ENCODE measurements around the gene TTC8.
A peak's percentile ranks its signal among the peaks of the same experiment; 100 is the strongest.
"Not testable (repeated sequence)": the region's sequence is repeated elsewhere in the genome, so short reads cannot be mapped to it uniquely, and the experiment has no call there.

TTC8 gene

GRCh38 chr14:88824314-88825077, at the start of gene TTC8:
TSS of gene TTC8 (plus strand) at chr14:88824651. CDS start at chr14:88824708, 57 bp downstream.
- peak; percentile 73 for DNase-seq (ENCODE audit: low read depth)

- DNase-seq (ENCODE audit: low read depth): no peak
Observed at GRCh38 chr14:88775532-88775931, 48.9 kb upstream of the TTC8 start.

- no peak for DNase-seq (ENCODE audit: low read depth)
Observed at GRCh38 chr14:88785911-88786310, 38.5 kb upstream of the TTC8 start.

- DNase-seq (ENCODE audit: low read depth): no peak
Observed at GRCh38 chr14:88786715-88787114, 37.7 kb upstream of the TTC8 start.

- not testable (repeated sequence) for DNase-seq (ENCODE audit: low read depth)
Observed at GRCh38 chr14:88789573-88789972, 34.9 kb upstream of the TTC8 start.

GRCh38 chr14:88790501-88791251, 33.8 kb upstream of the TTC8 start:
- DNase-seq (ENCODE audit: low read depth): no peak

GRCh38 chr14:88791252-88791621, 33.2 kb upstream of the TTC8 start:
- no peak for DNase-seq (ENCODE audit: low read depth)

GRCh38 chr14:88791629-88792472, 32.6 kb upstream of the TTC8 start:
- no peak for DNase-seq (ENCODE audit: low read depth)

GRCh38 chr14:88792473-88793258, 31.8 kb upstream of the TTC8 start, which contains the start of gene EML5:
TSS of gene EML5 (minus strand) at chr14:88792953. CDS start at chr14:88792503, 450 bp downstream.
- peak; percentile 60 for DNase-seq (ENCODE audit: low read depth)

GRCh38 chr14:88793259-88793625, 31.2 kb upstream of the TTC8 start:
- DNase-seq (ENCODE audit: low read depth): no peak

GRCh38 chr14:88798156-88798555, 26.3 kb upstream of the TTC8 start:
- no peak for DNase-seq (ENCODE audit: low read depth)

- no peak for DNase-seq (ENCODE audit: low read depth)
Observed at GRCh38 chr14:88799522-88799921, 24.9 kb upstream of the TTC8 start.

- DNase-seq (ENCODE audit: low read depth): no peak
Observed at GRCh38 chr14:88802596-88802995, 21.9 kb upstream of the TTC8 start.

GRCh38 chr14:88804035-88804434, 20.4 kb upstream of the TTC8 start:
- DNase-seq (ENCODE audit: low read depth): no peak

GRCh38 chr14:88804477-88804876, 20.0 kb upstream of the TTC8 start:
- no peak for DNase-seq (ENCODE audit: low read depth)

- DNase-seq (ENCODE audit: low read depth): no peak
Observed at GRCh38 chr14:88808359-88808758, 16.1 kb upstream of the TTC8 start.

GRCh38 chr14:88815980-88816379, 8.5 kb upstream of the TTC8 start:
- no peak for DNase-seq (ENCODE audit: low read depth)

GRCh38 chr14:88818018-88818417, 6.4 kb upstream of the TTC8 start:
- no peak for DNase-seq (ENCODE audit: low read depth)

- DNase-seq (ENCODE audit: low read depth): not testable (repeated sequence)
Observed at GRCh38 chr14:88819674-88820073, 4.8 kb upstream of the TTC8 start.

GRCh38 chr14:88821378-88821777, 3.1 kb upstream of the TTC8 start:
- no peak for DNase-seq (ENCODE audit: low read depth)

GRCh38 chr14:88821888-88822287, 2.6 kb upstream of the TTC8 start:
- no peak for DNase-seq (ENCODE audit: low read depth)

- no peak for DNase-seq (ENCODE audit: low read depth)
Observed at GRCh38 chr14:88823968-88824313, 510 bp upstream of the TTC8 start.

Measured in activated gamma-delta T cell treated with anti-CD3 and anti-CD28 coated beads, Interleukin-2, amount 50 U/mL, for 16 hours (primary cell).